Thyroid gland (tissue), 4 donors: ENCODE data around the gene PDE4A.

Source experiments
- POLR2A ChIP-seq, 2 donors: fragments of 450-650 bp; IDR thresholded peaks; one replicate each; pipeline ENCODE4 v1.6.1; 2017; ENCODE audit warnings: antibody characterized with exemption in 2 of 2, mild to moderate bottlenecking in 2 of 2, moderate library complexity in 1 of 2
- TF ChIP-seq, protein P1 (sequence below), 6 experiments: fragments of 200-600 bp in 3 of 6; fragments of 450-650 bp in 3 of 6; sonication (generic) in 3 of 6; IDR thresholded peaks; one replicate each; pipeline ENCODE4 v1.5.1; 2016 to 2019; ENCODE audit warnings: antibody characterized with exemption in 6 of 6, mild to moderate bottlenecking in 2 of 6, inconsistent platforms in 1 of 6, moderate library complexity in 1 of 6

DNA sequence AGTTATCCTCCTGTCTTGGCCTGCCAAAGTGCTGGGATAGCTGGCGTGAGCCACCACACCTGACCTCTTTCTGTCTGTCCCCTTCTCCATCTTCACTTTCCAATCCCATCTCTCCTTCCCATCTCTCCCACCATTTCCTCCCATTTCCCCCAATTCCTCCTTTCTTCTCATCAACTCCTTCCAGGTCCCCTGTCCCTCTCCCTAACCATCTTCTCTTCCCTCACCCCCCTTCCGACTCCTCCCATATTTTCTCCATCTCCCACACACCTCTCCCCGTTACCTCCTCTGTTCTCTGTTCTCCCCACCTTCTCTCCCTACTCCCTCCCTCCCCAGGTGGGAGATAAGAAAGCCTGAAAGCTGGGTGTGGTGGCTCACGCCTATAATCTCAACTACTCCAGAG, 42.2 kb downstream of the PDE4A start:
- TF ChIP-seq, protein P1, sequence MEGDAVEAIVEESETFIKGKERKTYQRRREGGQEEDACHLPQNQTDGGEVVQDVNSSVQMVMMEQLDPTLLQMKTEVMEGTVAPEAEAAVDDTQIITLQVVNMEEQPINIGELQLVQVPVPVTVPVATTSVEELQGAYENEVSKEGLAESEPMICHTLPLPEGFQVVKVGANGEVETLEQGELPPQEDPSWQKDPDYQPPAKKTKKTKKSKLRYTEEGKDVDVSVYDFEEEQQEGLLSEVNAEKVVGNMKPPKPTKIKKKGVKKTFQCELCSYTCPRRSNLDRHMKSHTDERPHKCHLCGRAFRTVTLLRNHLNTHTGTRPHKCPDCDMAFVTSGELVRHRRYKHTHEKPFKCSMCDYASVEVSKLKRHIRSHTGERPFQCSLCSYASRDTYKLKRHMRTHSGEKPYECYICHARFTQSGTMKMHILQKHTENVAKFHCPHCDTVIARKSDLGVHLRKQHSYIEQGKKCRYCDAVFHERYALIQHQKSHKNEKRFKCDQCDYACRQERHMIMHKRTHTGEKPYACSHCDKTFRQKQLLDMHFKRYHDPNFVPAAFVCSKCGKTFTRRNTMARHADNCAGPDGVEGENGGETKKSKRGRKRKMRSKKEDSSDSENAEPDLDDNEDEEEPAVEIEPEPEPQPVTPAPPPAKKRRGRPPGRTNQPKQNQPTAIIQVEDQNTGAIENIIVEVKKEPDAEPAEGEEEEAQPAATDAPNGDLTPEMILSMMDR (IDR thresholded peaks at IDR 0.05), result no peak
- no peak for TF ChIP-seq POLR2A (IDR thresholded peaks at IDR 0.05)
